Fibroblast of pulmonary artery (primary cell): ENCODE results near the gene MGAT5.

ENCODE experiments used
- DNase-seq: peaks from one replicate; pipeline ENCODE4 v3.0.0-alpha.2; 2010; ENCODE audit warnings: low read depth
- H3K4me3 ChIP-seq: replicated peaks from 2 replicates; pipeline ENCODE4 v1.5.1; 2011; ENCODE audit warnings: low read depth, mild to moderate bottlenecking, control low read depth, low read length, moderate library complexity
- TF ChIP-seq, protein P1 (sequence below): IDR thresholded peaks from 2 replicates; pipeline ENCODE4 v1.5.1; 2011; ENCODE audit warnings: mild to moderate bottlenecking, control low read depth, low read length, inconsistent platforms; ENCODE audit errors: missing control alignments

Gene MGAT5

DNA sequence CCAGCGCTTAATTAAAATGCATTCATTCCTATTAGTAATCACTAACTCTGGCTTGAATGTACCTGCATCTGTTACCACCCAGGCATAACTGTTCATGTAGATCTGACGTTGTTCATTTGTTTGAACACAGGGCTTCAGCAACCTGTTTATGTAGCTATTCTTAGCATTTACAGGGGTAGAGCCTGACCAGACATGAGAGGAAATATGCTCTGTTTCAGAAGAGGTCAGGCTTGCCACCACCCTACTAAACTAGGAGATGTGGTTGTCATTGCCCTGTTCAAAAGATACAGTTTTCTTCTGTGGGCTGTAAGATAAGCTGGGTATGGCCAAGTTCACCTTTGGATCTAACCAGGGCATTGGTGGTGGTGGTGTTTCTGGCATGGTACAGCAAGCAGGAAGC, 8.8 kb downstream of the MGAT5 start:
- H3K4me3 ChIP-seq: no peak overlapping the region
- DNase-seq: no peak
- TF ChIP-seq, protein P1, sequence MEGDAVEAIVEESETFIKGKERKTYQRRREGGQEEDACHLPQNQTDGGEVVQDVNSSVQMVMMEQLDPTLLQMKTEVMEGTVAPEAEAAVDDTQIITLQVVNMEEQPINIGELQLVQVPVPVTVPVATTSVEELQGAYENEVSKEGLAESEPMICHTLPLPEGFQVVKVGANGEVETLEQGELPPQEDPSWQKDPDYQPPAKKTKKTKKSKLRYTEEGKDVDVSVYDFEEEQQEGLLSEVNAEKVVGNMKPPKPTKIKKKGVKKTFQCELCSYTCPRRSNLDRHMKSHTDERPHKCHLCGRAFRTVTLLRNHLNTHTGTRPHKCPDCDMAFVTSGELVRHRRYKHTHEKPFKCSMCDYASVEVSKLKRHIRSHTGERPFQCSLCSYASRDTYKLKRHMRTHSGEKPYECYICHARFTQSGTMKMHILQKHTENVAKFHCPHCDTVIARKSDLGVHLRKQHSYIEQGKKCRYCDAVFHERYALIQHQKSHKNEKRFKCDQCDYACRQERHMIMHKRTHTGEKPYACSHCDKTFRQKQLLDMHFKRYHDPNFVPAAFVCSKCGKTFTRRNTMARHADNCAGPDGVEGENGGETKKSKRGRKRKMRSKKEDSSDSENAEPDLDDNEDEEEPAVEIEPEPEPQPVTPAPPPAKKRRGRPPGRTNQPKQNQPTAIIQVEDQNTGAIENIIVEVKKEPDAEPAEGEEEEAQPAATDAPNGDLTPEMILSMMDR: no peak

DNA sequence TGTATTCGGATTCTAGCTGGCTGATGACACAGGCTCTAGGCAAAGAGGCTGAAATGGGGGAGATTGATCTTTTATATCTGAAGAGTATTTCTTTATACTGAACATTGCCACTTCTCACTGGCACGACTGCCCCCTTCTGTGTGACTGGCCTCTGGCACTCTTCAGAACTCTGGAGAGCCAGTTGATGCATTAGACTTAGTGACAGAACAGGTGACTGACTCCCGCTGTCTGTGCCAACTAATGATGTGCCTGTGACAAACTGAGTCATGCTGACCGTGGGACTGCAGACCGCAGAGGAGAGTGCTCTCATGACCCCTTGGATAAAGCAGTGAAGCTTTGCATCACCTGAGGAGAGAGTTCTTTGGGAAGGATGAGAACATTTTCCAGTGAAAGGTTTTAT, 14.4 kb downstream of the MGAT5 start:
- TF ChIP-seq, protein P1: no peak
- no peak overlapping the region for H3K4me3 ChIP-seq
- no peak for DNase-seq

DNA sequence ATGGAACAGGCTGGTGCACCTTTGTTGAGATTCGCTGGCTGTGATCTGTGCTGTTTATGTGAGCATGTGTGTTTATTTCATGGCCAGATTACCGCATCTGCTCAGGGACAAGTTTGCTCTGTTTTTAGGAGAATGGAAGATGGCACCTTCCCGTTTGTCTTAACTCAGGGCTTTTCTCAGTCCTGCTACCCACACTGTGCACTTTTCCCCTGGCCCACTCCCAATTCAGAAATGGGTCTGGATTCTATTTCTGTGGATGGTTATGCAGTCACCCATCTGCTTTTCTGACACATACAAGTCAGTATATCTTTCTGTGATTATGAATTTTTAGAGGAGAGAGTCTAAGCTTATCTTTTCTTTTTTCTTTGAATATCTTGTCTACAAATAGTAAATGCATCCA, 15.4 kb downstream of the MGAT5 start:
- DNase-seq: no peak
- H3K4me3 ChIP-seq: no peak overlapping the region
- TF ChIP-seq, protein P1: no peak

DNA sequence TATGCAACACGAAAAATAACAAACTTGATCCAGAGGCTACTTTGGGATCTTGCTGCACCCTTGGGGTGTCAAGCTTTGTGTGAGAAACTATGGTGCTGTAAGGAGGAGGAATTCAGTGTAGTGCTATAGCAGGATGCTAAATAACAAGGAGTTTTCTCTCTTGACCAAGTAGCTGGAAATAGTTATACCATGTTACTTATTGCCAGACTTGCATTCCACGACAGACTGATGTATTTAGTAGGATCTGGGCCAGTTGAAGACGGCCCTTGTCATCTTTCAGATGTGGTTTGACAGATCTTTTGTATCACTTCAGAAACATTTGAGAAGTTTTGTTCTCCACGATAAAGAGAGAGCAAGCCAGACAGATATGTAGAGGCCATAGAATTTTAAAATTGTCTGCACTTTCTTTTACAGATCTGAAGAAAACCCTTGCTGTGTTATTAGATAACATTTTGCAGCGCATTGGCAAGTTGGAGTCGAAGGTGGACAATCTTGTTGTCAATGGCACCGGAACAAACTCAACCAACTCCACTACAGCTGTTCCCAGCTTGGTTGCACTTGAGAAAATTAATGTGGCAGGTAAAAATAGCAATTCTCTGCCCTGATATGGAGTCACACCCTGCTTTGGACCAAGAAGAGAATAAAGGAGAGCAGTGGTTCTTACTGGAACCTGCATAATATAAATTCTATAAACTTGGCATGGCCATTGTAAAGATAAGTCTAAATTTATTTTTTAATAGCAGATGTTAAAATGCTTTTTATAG, 16.3 kb downstream of the MGAT5 start:
- no peak overlapping the region for H3K4me3 ChIP-seq
- no peak for DNase-seq

DNA sequence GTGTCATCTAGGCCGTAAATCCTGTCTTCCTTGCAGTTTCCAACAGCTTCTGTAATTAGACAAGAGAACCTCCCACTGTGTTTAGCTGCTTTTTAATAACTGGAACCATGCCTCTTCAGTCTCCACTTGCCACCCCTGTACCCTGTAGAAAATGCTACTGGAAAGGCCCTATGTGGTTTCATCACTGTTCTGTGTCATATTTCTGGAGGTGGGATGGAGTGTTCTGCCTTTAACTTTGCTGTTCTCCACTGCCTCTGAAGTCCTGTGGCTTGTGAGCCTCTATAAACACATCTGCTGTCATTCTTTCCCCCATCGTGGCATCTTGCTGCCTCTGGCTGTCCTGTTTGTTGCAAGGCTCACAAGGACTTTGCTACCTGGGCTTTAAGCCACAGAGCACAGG, 17.9 kb downstream of the MGAT5 start:
- no peak overlapping the region for H3K4me3 ChIP-seq
- DNase-seq: no peak
- TF ChIP-seq, protein P1: no peak

More for the DNA sequence above, 16.3 kb downstream of the MGAT5 start:
- TF ChIP-seq, protein P1: no peak

DNA sequence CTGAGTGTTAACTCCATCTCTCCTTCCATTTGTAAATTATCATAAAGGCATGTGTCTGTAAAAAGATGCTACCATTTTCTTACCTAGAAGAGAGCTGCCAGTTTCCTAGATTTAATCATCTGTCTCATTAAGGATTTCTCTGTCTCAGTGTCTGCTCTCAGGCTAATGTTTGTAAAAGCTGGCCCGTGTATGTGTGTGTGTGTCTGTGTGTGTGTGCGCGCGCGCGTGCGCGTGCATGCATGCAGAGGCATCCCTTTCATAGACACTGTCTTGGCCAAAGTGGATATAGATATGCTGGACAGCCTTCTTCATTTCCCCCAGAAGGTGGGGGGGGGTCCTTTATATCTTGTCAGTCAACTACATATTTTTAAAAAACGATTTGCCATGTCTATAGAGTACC, 18.9 kb downstream of the MGAT5 start:
- DNase-seq: no peak
- H3K4me3 ChIP-seq: no peak overlapping the region
- TF ChIP-seq, protein P1: no peak
